ENCODE measurements around the gene NPPC. TPM values are rescaled to one million over a fixed set of nuclear protein-coding genes. Genes with fewer than 3 reads are reported as not detected.
"Not testable (repeated sequence)": the region's sequence is repeated elsewhere in the genome, so short reads cannot be mapped to it uniquely, and the experiment has no call there.

The NPPC gene
- total and polyA plus RNA-seq, 5 donors from 2014 or later = not detected

DNA sequence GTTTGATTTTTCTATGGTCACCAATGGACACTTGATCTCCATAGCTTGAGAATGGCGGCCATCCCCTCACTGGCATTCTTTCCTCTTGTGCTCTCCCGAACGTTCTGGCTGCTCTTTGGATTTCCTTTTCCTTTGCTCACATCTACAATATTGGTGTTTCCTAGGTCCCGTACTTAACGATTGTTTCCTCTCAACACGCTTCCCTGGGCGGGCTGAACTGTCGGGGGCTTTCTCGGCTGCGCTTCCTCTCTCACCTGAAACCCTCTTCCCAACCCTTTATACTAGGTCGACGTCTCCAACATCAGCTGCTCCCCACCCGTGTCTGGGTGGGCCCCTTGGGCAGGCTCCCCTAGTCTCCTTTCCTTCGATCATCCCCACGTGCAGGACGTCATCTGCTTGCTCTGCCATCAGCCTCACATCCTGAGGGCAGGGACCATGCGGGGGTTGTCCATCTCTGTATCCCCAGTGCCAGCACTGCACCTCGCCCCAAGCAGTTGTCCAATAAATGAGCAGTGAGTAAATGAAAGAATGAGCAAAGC, 34.7 kb upstream of the NPPC start:
- no peaks in the 10 kb centered on the region for H3K9me3 ChIP-seq (ENCODE audit: control insufficient read depth in 2 of 2, low read length in 2 of 2)
- peaks cover 3% of the 10 kb centered on the region for H3K27me3 ChIP-seq (ENCODE audit: control insufficient read depth, insufficient read depth, low read length)
- no peaks in the 10 kb centered on the region for H3K9me3 Mint-ChIP-seq
- H3K27me3 Mint-ChIP-seq = peaks cover 5% of the 10 kb centered on the region
- H3K4me3 ChIP-seq (ENCODE audit: low read depth, low read length) = peak overlapping the region; percentile 70
- H3K36me3 Mint-ChIP-seq = no peaks in the 10 kb centered on the region
- H3K36me3 ChIP-seq (ENCODE audit: control insufficient read depth, insufficient read depth, low read length) = no peaks in the 10 kb centered on the region
- H3K4me1 ChIP-seq (ENCODE audit: control insufficient read depth, insufficient read depth, low read length, poor library complexity, severe bottlenecking) = peaks cover 6% of the 10 kb centered on the region
- DNase-seq = no peak
- peak overlapping the region; percentile 68 for H3K27ac ChIP-seq (ENCODE audit: insufficient read depth, low read length, poor library complexity, severe bottlenecking)
- H3K4me1 Mint-ChIP-seq = peaks cover 23 to 45% (median 30%) of the 10 kb centered on the region in 4 donors
- ATAC-seq (ENCODE audit: low read depth in 2 of 2) = no peak
- H3K27ac Mint-ChIP-seq = peak overlapping the region; percentile 72 to 97 (median 87)
- H3K4me3 Mint-ChIP-seq = peak overlapping the region; percentile 94 to 98 (median 96)

DNA sequence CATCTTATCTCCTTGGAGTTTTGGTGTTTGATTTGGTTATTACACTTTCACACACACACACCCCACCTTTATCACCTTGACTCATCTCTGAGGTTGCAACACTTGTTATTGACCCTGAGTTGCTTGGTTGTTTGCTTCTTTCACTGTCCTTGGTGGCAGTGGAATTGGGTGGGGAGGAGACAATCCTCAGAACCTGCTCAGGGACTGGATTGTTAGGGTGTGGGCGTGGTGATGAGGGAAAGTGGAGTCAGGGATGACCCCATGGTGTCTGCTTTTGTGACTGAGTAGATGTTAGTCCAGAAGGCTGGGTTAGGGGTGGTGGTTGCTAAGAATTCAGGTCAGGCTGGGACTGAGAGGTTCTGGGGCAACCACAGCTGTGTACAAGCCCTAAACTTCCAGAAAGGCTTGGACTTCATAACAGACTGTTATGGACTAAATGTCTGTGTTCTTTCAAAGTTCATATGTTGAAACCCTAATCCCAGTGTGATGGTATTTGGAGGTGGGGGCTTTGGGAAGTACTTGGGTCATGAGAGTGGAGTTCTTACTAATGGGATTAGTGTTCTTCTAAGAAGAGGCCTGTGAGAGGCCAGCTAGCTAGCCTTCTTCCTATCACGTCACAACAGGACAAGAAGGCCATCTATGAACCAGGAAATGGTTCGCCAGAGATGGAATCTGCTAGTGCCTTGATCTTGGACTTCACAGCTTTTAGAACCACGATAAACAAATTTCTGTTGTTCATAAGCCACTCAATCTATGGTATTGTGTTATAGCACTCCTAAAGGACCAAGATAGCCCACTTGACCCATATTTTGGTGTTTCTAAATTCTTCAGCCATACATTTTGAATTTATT, 31.9 kb upstream of the NPPC start:
- no peaks in the 10 kb centered on the region for H3K36me3 Mint-ChIP-seq
- no peak overlapping the region for H3K27ac Mint-ChIP-seq

DNA sequence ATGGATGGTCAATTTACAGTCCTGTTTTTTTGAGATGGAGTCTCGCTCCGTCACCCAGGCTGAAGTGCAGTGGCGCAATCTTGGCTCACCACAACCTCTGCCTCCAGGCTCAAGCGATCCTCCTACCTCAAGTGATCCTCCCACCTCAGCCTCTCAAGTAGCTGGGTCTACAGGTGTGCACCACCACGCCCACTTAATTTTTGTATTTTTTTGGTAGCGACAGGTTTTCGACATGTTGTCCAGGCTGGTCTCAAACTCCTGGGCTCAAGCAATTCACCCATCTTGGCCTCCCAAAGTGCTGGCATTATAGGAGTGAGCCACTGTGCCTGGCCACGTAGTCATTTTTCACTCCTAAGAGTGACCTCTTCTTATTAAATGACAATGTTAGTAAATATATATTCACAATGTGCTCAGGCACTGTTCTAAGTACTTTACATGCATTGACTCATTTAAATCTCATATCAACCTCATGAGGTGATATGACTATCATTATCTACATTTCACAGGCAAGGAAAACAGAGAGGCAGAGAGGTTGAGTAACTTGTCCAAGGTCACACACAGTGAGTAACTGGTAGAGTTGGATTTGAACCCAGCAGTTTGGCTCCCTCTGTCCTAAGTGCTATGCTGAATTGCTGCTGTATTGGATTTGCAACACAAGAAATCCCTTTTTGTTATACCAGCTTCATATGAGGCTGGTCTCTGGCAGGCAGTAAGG, 29.7 kb upstream of the NPPC start:
- peaks cover 11% of the 10 kb centered on the region for H3K27me3 ChIP-seq (ENCODE audit: control insufficient read depth, insufficient read depth, low read length)
- ATAC-seq (ENCODE audit: low read depth in 2 of 2) (no peak), DNase-seq (no peak)
- Mint-ChIP-seq H3K4me1 (peaks cover 0 to 4% (median 3%) of the 10 kb centered on the region in 4 donors), H3K27me3 (peaks cover 32% of the 10 kb centered on the region), H3K4me3 (peak overlapping the region in 2 of 4 donors; percentile 60 to 82), H3K9me3 (peaks cover 0 to 4% (median 0%) of the 10 kb centered on the region in 7 donors), H3K36me3 (no peaks in the 10 kb centered on the region), H3K27ac (no peak overlapping the region)
- H3K36me3 ChIP-seq (ENCODE audit: control insufficient read depth, insufficient read depth, low read length) = no peaks in the 10 kb centered on the region
- no peak overlapping the region for H3K27ac ChIP-seq (ENCODE audit: insufficient read depth, low read length, poor library complexity, severe bottlenecking)
- H3K4me3 ChIP-seq (ENCODE audit: low read depth, low read length) = no peak overlapping the region
- H3K4me1 ChIP-seq (ENCODE audit: control insufficient read depth, insufficient read depth, low read length, poor library complexity, severe bottlenecking) = peaks cover 2% of the 10 kb centered on the region
- peaks cover 0 to 7% of the 10 kb centered on the region in 2 experiments for H3K9me3 ChIP-seq (ENCODE audit: control insufficient read depth in 2 of 2, low read length in 2 of 2)

More for the DNA sequence above, 31.9 kb upstream of the NPPC start:
- Histone ChIP-seq H3K9me3 (ENCODE audit: control insufficient read depth in 2 of 2, low read length in 2 of 2) (no peaks in the 10 kb centered on the region), H3K27me3 (ENCODE audit: control insufficient read depth, insufficient read depth, low read length) (peaks cover 8% of the 10 kb centered on the region), H3K36me3 (ENCODE audit: control insufficient read depth, insufficient read depth, low read length) (no peaks in the 10 kb centered on the region), H3K4me1 (ENCODE audit: control insufficient read depth, insufficient read depth, low read length, poor library complexity, severe bottlenecking) (peaks cover 6% of the 10 kb centered on the region), H3K4me3 (ENCODE audit: low read depth, low read length) (no peak overlapping the region), H3K27ac (ENCODE audit: insufficient read depth, low read length, poor library complexity, severe bottlenecking) (no peak overlapping the region)
- peak overlapping the region in 2 of 4 donors; percentile 78 to 86 for H3K4me3 Mint-ChIP-seq
- no peak for ATAC-seq (ENCODE audit: low read depth in 2 of 2)
- peaks cover 26% of the 10 kb centered on the region for H3K27me3 Mint-ChIP-seq
- no peak for DNase-seq
- no peaks in the 10 kb centered on the region for H3K9me3 Mint-ChIP-seq
- H3K4me1 Mint-ChIP-seq = peaks cover under 1 to 19% (median 9%) of the 10 kb centered on the region in 4 donors

DNA sequence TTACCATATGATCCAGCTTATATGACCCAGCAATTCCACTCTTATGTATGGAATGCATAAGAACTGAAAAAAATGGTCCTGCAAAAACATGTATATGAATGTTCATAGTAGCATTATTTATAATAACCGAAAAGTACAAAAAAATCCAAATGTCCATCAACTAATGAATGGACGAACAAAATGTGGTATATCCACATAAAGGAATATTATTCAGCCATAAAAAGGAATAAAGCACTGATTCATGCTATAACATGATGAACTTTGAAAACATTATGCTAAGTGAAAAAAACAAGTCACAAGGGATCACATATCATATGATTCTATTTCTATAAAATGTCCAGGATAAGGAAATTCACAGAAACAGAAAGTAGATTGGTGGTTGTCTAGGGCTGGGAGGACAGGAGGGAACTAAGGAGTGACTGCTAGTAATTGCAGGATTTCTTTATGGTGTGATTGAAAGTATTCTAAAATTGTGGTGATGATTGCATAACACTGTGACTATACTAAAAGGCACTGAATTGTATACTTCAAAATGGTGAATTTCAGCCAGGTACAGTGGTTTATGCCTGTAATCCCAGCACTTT, 25.3 kb upstream of the NPPC start:
- no peak overlapping the region for H3K27ac Mint-ChIP-seq
- H3K27me3 Mint-ChIP-seq = peaks cover 44% of the 10 kb centered on the region
- Histone ChIP-seq H3K27ac (ENCODE audit: insufficient read depth, low read length, poor library complexity, severe bottlenecking) (no peak overlapping the region), H3K27me3 (ENCODE audit: control insufficient read depth, insufficient read depth, low read length) (peaks cover 15% of the 10 kb centered on the region), H3K4me1 (ENCODE audit: control insufficient read depth, insufficient read depth, low read length, poor library complexity, severe bottlenecking) (no peaks in the 10 kb centered on the region), H3K4me3 (ENCODE audit: low read depth, low read length) (no peak overlapping the region), H3K9me3 (ENCODE audit: control insufficient read depth in 2 of 2, low read length in 2 of 2) (peaks cover 0 to 7% of the 10 kb centered on the region in 2 experiments), H3K36me3 (ENCODE audit: control insufficient read depth, insufficient read depth, low read length) (no peaks in the 10 kb centered on the region)
- DNase-seq = no peak
- no peak for ATAC-seq (ENCODE audit: low read depth in 2 of 2)
- no peaks in the 10 kb centered on the region for H3K36me3 Mint-ChIP-seq
- no peak overlapping the region for H3K4me3 Mint-ChIP-seq
- peaks cover 0 to 4% (median 0%) of the 10 kb centered on the region in 7 donors for H3K9me3 Mint-ChIP-seq
- H3K4me1 Mint-ChIP-seq = no peaks in the 10 kb centered on the region

DNA sequence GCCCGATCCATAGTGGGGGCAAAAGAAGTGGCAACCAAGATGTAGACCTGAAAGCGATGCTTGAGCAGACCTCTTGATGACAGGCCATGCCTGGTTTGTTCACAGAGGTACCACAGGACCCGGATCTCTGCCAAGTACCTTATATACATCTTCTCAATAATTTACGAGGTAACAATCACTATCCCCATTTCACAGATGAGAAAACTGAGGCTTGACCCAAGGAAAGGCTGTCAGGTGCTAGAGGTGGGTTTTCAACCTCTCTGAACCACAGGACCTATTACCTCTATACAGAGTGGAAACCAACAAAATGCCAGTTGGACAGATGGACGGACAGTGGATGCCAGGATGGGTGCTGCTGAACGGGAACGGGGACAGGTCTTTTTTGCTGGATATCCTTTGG, 21.5 kb upstream of the NPPC start:
- ATAC-seq (ENCODE audit: low read depth in 2 of 2) (no peak), DNase-seq (no peak)
- H3K27me3 Mint-ChIP-seq = peaks cover 37% of the 10 kb centered on the region
- H3K4me1 Mint-ChIP-seq = no peaks in the 10 kb centered on the region
- peaks cover 0 to 7% of the 10 kb centered on the region in 2 experiments for H3K9me3 ChIP-seq (ENCODE audit: control insufficient read depth in 2 of 2, low read length in 2 of 2)
- H3K27ac Mint-ChIP-seq = no peak overlapping the region
- H3K27ac ChIP-seq (ENCODE audit: insufficient read depth, low read length, poor library complexity, severe bottlenecking) = no peak overlapping the region
- peaks cover 7% of the 10 kb centered on the region for H3K27me3 ChIP-seq (ENCODE audit: control insufficient read depth, insufficient read depth, low read length)
- H3K4me3 Mint-ChIP-seq = no peak overlapping the region
- H3K36me3 ChIP-seq (ENCODE audit: control insufficient read depth, insufficient read depth, low read length) = no peaks in the 10 kb centered on the region
- H3K4me1 ChIP-seq (ENCODE audit: control insufficient read depth, insufficient read depth, low read length, poor library complexity, severe bottlenecking) = no peaks in the 10 kb centered on the region
- peaks cover 0 to 4% (median 0%) of the 10 kb centered on the region in 7 donors for H3K9me3 Mint-ChIP-seq
- no peaks in the 10 kb centered on the region for H3K36me3 Mint-ChIP-seq
- no peak overlapping the region for H3K4me3 ChIP-seq (ENCODE audit: low read depth, low read length)

DNA sequence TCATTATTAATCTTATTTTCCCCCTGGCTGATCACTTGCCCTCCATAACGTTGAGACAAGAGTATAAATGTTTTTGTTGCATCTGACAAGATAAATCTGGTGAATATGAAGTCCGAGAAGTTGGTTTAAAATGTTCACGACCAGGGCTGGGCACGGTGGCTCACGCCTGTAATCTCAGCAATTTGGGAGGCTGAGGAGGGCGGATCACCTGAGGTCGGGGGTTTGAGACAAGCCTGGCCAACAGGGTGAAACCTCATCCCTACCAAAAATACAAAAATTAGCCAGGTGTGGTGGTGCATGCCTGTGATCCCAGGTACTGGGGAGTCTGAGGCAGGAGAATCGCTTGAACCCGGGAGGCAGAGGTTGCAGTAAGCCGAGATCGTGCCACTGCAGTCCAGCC, 20.9 kb upstream of the NPPC start:
- not testable (repeated sequence) for ATAC-seq (ENCODE audit: low read depth in 2 of 2); H3K9me3 Mint-ChIP-seq; H3K4me1 Mint-ChIP-seq; H3K4me3 Mint-ChIP-seq; H3K9me3 ChIP-seq (ENCODE audit: control insufficient read depth in 2 of 2, low read length in 2 of 2); DNase-seq; H3K27me3 ChIP-seq (ENCODE audit: control insufficient read depth, insufficient read depth, low read length); H3K36me3 ChIP-seq (ENCODE audit: control insufficient read depth, insufficient read depth, low read length); H3K4me1 ChIP-seq (ENCODE audit: control insufficient read depth, insufficient read depth, low read length, poor library complexity, severe bottlenecking); H3K36me3 Mint-ChIP-seq; H3K27ac Mint-ChIP-seq; H3K27ac ChIP-seq (ENCODE audit: insufficient read depth, low read length, poor library complexity, severe bottlenecking); H3K4me3 ChIP-seq (ENCODE audit: low read depth, low read length)
- peaks cover 37% of the 10 kb centered on the region for H3K27me3 Mint-ChIP-seq

DNA sequence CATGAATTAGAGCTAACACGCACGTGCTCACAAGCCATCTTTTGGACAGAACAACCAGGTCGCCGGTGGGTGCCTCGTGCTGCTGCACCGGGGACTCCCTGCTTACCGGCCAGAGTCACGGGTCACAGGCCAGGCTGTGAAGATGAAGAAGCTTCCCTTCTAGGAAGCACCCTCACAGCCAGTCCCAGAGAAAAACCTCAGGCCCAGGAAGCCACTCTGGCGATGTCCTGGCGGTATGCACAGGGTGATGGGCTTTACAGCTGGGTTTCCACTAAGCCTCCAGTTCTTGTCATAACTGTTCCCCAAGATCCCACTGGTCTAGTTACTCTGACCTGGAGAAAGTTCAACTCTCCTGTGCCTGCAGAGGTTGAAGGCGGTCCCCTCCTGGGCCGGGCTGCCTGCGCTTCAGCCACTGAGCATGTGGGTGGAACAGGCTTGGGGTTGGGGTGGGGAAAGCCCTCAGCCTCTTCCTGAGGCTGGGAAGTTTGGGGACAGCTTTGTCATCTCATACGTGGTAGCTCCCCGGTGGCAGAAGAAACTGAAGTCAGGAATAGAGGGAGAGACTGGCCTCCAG, 20.1 kb upstream of the NPPC start:
- no peaks in the 10 kb centered on the region for H3K4me1 ChIP-seq (ENCODE audit: control insufficient read depth, insufficient read depth, low read length, poor library complexity, severe bottlenecking)
- H3K4me1 Mint-ChIP-seq = no peaks in the 10 kb centered on the region
- no peak overlapping the region for H3K4me3 Mint-ChIP-seq
- H3K27ac Mint-ChIP-seq = no peak overlapping the region
- peaks cover 34% of the 10 kb centered on the region for H3K27me3 Mint-ChIP-seq
- no peak overlapping the region for H3K4me3 ChIP-seq (ENCODE audit: low read depth, low read length)
- H3K36me3 ChIP-seq (ENCODE audit: control insufficient read depth, insufficient read depth, low read length) = no peaks in the 10 kb centered on the region
- no peaks in the 10 kb centered on the region for H3K9me3 Mint-ChIP-seq
- H3K36me3 Mint-ChIP-seq = no peaks in the 10 kb centered on the region
- H3K27me3 ChIP-seq (ENCODE audit: control insufficient read depth, insufficient read depth, low read length) = peaks cover 4% of the 10 kb centered on the region
- ATAC-seq (ENCODE audit: low read depth in 2 of 2) (no peak), DNase-seq (no peak)
- H3K9me3 ChIP-seq (ENCODE audit: control insufficient read depth in 2 of 2, low read length in 2 of 2) = peaks cover 0 to 2% of the 10 kb centered on the region in 2 experiments
- no peak overlapping the region for H3K27ac ChIP-seq (ENCODE audit: insufficient read depth, low read length, poor library complexity, severe bottlenecking)

Measured in CD4-positive, CD25-positive, alpha-beta regulatory T cell (primary cell).